ENCODE measurements around the gene SCAANT1. TPM values are rescaled to one million over a fixed set of nuclear protein-coding genes. Genes with fewer than 3 reads are reported as not detected.

SCAANT1 gene
- total RNA-seq, 5 donors from 2014 or later (not counting 1 experiment from before 2014, with no cell fraction given), result 5.7 TPM; not detected in 4

DNA sequence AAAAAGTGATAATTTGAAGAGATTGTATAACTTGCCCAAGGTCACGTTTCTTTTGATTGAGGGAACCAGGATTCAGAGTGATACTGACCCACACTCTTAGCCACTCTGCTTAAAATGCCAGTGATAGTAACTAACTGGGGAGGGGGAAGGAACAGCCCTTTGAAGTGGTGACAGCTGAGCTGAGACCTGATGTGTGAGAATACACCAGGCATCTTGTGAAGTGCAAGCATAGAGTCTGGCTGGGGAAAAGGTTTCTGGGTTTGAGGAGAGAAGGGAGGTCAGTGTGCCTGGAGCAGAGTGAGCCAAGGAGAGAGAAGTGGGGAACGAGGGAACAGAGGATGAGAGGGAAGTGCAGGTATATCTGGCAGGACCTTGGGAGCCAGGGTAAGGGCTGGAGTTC, 35.4 kb upstream of the SCAANT1 start:
- no peak overlapping the region for H3K27ac ChIP-seq (ENCODE audit: low read length)
- ATAC-seq (replicated peaks in 1 of 4) (peak in 1 of 4 experiments; percentile 23), DNase-seq (no peak)
- POLR2A ChIA-PET, result interaction anchor here in 1 of 2 donors (0.5 kb wide), 1 partner anchor 1526 kb away, joined by 3 read pairs; no protein-coding TSS in a partner anchor
- Mint-ChIP-seq H3K27ac (peak overlapping the region; percentile 59 to 67), H3K36me3 (peaks cover 17% of the 10 kb centered on the region), H3K27me3 (no peaks in the 10 kb centered on the region), H3K4me1 (peaks cover 78 to 79% (median 79%) of the 10 kb centered on the region in 3 donors), H3K4me3 (peak overlapping the region in 1 of 3 donors; percentile 6), H3K9me3 (no peaks in the 10 kb centered on the region)
- WGBS (ENCODE audit: insufficient coverage), result 71% methylated on average over 1 of the region's 2 CpGs
- no peaks in the 10 kb centered on the region for H3K9me3 ChIP-seq
- peaks cover 4 to 5% of the 10 kb centered on the region in 2 donors for H3K36me3 ChIP-seq (ENCODE audit: control insufficient read depth in 2 of 2, extremely low read depth in 1 of 2, insufficient read depth in 1 of 2, low read length in 1 of 2)
- no peaks in the 10 kb centered on the region for H3K27me3 ChIP-seq (replicated peaks in 1 of 2; ENCODE audit: control insufficient read depth in 2 of 2, extremely low read depth in 1 of 2, insufficient read depth in 2 of 2, low read length in 1 of 2)
- H3K4me3 ChIP-seq (ENCODE audit: control insufficient read depth in 1 of 2, extremely low read depth in 1 of 2, low read length in 1 of 2), result no peak overlapping the region
- CTCF ChIA-PET, result no interaction called here
- peaks cover 2 to 17% of the 10 kb centered on the region in 2 experiments for H3K4me1 ChIP-seq (ENCODE audit: control insufficient read depth in 1 of 2, extremely low read depth in 1 of 2, insufficient read depth in 2 of 2, low read length in 2 of 2)

DNA sequence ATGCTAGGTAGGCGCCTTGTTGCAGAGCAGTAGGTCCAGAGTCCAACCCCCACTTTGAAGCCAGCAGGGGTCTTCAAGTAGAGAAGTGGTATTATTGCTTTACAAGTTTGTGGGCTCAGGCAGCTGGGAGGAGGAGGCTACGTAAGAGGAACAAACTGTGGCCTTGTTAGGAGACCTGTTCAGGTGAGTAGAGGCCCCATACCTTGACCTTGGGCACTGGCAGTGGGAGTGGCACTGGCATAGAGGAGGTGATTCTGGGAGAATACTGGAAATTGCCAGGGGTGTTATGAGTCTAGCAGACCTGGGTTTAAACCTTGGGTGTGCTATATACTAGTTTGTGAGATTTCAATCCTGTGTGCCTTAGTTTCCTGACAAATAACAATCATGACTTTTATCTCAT, 34.6 kb upstream of the SCAANT1 start:
- Mint-ChIP-seq H3K27me3 (no peaks in the 10 kb centered on the region), H3K4me3 (no peak overlapping the region), H3K4me1 (peaks cover 77 to 88% (median 79%) of the 10 kb centered on the region in 3 donors), H3K9me3 (no peaks in the 10 kb centered on the region), H3K27ac (peak overlapping the region; percentile 41 to 59), H3K36me3 (peaks cover 21% of the 10 kb centered on the region)
- POLR2A ChIA-PET, result no interaction called here
- H3K27ac ChIP-seq (ENCODE audit: low read length), result no peak overlapping the region
- peaks cover 4 to 5% of the 10 kb centered on the region in 2 donors for H3K36me3 ChIP-seq (ENCODE audit: control insufficient read depth in 2 of 2, extremely low read depth in 1 of 2, insufficient read depth in 1 of 2, low read length in 1 of 2)
- WGBS (ENCODE audit: insufficient coverage), result 92% methylated on average over 2 of the region's 2 CpGs
- ATAC-seq (replicated peaks in 1 of 4) (no peak), DNase-seq (no peak)
- H3K4me1 ChIP-seq (ENCODE audit: control insufficient read depth in 1 of 2, extremely low read depth in 1 of 2, insufficient read depth in 2 of 2, low read length in 2 of 2), result peaks cover 2 to 17% of the 10 kb centered on the region in 2 experiments
- H3K27me3 ChIP-seq (replicated peaks in 1 of 2; ENCODE audit: control insufficient read depth in 2 of 2, extremely low read depth in 1 of 2, insufficient read depth in 2 of 2, low read length in 1 of 2), result no peaks in the 10 kb centered on the region
- H3K4me3 ChIP-seq (ENCODE audit: control insufficient read depth in 1 of 2, extremely low read depth in 1 of 2, low read length in 1 of 2), result no peak overlapping the region
- no peaks in the 10 kb centered on the region for H3K9me3 ChIP-seq
- CTCF ChIA-PET, result interaction anchor here in 1 of 2 donors (0.6 kb wide), 1 partner anchor 75 kb away, joined by 3 read pairs; no protein-coding TSS in a partner anchor

DNA sequence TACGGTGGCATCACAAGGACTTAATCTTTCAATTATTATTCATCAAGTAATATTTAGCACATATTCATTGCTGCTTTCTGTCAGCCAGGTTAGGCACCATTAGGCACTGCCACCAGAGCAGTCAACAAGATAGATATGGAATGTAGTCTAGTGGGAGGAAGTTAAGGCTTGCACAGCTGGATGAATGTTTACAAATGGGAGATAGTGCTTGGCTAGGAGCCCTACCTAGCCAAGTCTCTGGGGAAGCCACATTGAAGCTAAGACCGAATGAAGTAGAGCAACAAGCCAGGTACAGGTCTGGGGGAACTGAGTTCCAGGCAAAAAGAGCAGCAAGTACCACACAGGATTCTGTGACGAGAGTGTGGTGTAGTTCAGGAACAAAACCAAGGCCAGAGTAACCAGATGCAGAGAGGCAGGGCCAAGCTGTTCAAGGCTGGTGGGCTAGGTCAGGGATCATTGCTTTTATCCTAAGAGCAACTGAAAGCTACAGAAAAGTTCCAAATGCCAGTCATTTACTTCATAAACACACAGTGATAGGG, 33.4 kb upstream of the SCAANT1 start:
- DNase-seq (no peak), ATAC-seq (replicated peaks in 1 of 4) (no peak)
- H3K36me3 ChIP-seq (ENCODE audit: control insufficient read depth in 2 of 2, extremely low read depth in 1 of 2, insufficient read depth in 1 of 2, low read length in 1 of 2), result peaks cover 4 to 5% of the 10 kb centered on the region in 2 donors
- no peak overlapping the region for H3K4me3 ChIP-seq (ENCODE audit: control insufficient read depth in 1 of 2, extremely low read depth in 1 of 2, low read length in 1 of 2)
- H3K27ac Mint-ChIP-seq, result peak overlapping the region; percentile 29 to 48
- no peaks in the 10 kb centered on the region for H3K27me3 ChIP-seq (replicated peaks in 1 of 2; ENCODE audit: control insufficient read depth in 2 of 2, extremely low read depth in 1 of 2, insufficient read depth in 2 of 2, low read length in 1 of 2)
- no peak overlapping the region for H3K27ac ChIP-seq (ENCODE audit: low read length)
- no peak overlapping the region for H3K4me3 Mint-ChIP-seq
- H3K9me3 Mint-ChIP-seq, result no peaks in the 10 kb centered on the region
- H3K4me1 Mint-ChIP-seq, result peaks cover 72 to 78% (median 73%) of the 10 kb centered on the region in 3 donors
- H3K36me3 Mint-ChIP-seq, result peaks cover 22% of the 10 kb centered on the region
- H3K27me3 Mint-ChIP-seq, result no peaks in the 10 kb centered on the region
- H3K4me1 ChIP-seq (ENCODE audit: control insufficient read depth in 1 of 2, extremely low read depth in 1 of 2, insufficient read depth in 2 of 2, low read length in 2 of 2), result peaks cover 2 to 17% of the 10 kb centered on the region in 2 experiments
- ChIA-PET CTCF (no interaction called here), POLR2A (interaction anchor here in 1 of 2 donors (1.0 kb wide), 1 partner anchor 9 kb away, joined by 4 read pairs; no protein-coding TSS in a partner anchor)
- WGBS (ENCODE audit: insufficient coverage), result 100% methylated on average over 2 of the region's 3 CpGs
- H3K9me3 ChIP-seq, result no peaks in the 10 kb centered on the region

DNA sequence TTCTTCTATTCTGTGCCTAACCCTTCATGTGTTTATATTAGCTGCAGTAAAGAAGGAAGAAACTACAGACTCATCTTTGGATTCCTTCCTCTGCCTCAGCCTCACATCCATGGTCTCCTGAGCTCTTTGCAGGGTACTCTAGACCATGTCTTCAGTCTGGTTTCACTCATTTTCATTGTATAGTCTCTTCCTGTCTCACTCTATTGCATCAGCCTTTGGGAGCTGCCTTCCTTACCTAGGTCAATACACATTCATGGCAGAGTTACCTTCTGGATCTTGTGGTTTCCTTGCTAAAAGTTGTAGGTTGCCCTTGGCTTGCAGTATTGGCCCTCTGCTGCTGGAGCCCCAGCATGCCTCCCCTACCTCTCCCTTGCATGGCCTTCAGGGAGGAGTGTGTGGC, 31.5 kb upstream of the SCAANT1 start:
- H3K27me3 Mint-ChIP-seq, result no peaks in the 10 kb centered on the region

DNA sequence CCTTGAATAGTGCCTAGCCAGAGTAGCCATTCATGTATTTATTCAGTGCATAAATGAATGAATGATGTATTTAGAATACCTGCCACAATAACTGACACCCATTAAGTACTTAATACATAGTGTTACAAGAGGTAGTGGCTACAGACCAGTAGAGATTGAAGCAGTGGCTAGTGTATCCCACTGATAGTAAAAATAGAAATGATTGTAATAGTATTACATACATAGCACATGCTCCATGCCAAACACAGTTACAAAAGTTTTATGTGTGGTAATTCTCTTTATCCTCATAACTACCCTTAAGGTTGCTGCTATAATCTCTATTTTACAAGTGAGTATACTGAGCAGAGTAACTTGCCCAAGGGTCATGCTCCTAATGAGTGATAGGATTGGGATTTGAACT, 30.3 kb upstream of the SCAANT1 start:
- H3K27ac ChIP-seq (ENCODE audit: low read length), result no peak overlapping the region
- Mint-ChIP-seq H3K9me3 (no peaks in the 10 kb centered on the region), H3K4me1 (peaks cover 66 to 72% (median 67%) of the 10 kb centered on the region in 3 donors), H3K27ac (no peak overlapping the region), H3K36me3 (peaks cover 17% of the 10 kb centered on the region), H3K27me3 (no peaks in the 10 kb centered on the region), H3K4me3 (no peak overlapping the region)
- H3K4me1 ChIP-seq (ENCODE audit: control insufficient read depth in 1 of 2, extremely low read depth in 1 of 2, insufficient read depth in 2 of 2, low read length in 2 of 2), result peaks cover 5 to 10% of the 10 kb centered on the region in 2 experiments
- no peak for DNase-seq
- H3K36me3 ChIP-seq (ENCODE audit: control insufficient read depth in 2 of 2, extremely low read depth in 1 of 2, insufficient read depth in 1 of 2, low read length in 1 of 2), result peaks cover 4 to 5% of the 10 kb centered on the region in 2 donors
- ChIA-PET POLR2A (no interaction called here), CTCF (interaction anchor here in 1 of 2 donors (0.6 kb wide), 1 partner anchor 63 kb away, joined by 3 read pairs; no protein-coding TSS in a partner anchor)
- H3K4me3 ChIP-seq (ENCODE audit: control insufficient read depth in 1 of 2, extremely low read depth in 1 of 2, low read length in 1 of 2), result no peak overlapping the region
- H3K27me3 ChIP-seq (replicated peaks in 1 of 2; ENCODE audit: control insufficient read depth in 2 of 2, extremely low read depth in 1 of 2, insufficient read depth in 2 of 2, low read length in 1 of 2), result no peaks in the 10 kb centered on the region
- ATAC-seq (replicated peaks in 1 of 4), result no peak
- no peaks in the 10 kb centered on the region for H3K9me3 ChIP-seq

More for the DNA sequence above, 31.5 kb upstream of the SCAANT1 start:
- POLR2A ChIA-PET, result no interaction called here
- CTCF ChIA-PET, result interaction anchor here (0.6 to 1.0 kb wide), 3 partner anchors 37 to 79 kb away, joined by 3 to 4 read pairs (median 4); no protein-coding TSS in a partner anchor
- no peak for ATAC-seq (replicated peaks in 1 of 4)
- peaks cover 68 to 73% (median 71%) of the 10 kb centered on the region in 3 donors for H3K4me1 Mint-ChIP-seq
- no peak for DNase-seq
- Histone ChIP-seq H3K4me1 (ENCODE audit: control insufficient read depth in 1 of 2, extremely low read depth in 1 of 2, insufficient read depth in 2 of 2, low read length in 2 of 2) (peaks cover 2 to 14% of the 10 kb centered on the region in 2 experiments), H3K27ac (ENCODE audit: low read length) (no peak overlapping the region), H3K27me3 (replicated peaks in 1 of 2; ENCODE audit: control insufficient read depth in 2 of 2, extremely low read depth in 1 of 2, insufficient read depth in 2 of 2, low read length in 1 of 2) (no peaks in the 10 kb centered on the region), H3K36me3 (ENCODE audit: control insufficient read depth in 2 of 2, extremely low read depth in 1 of 2, insufficient read depth in 1 of 2, low read length in 1 of 2) (peaks cover 4 to 5% of the 10 kb centered on the region in 2 donors), H3K9me3 (no peaks in the 10 kb centered on the region), H3K4me3 (ENCODE audit: control insufficient read depth in 1 of 2, extremely low read depth in 1 of 2, low read length in 1 of 2) (no peak overlapping the region)
- peaks cover 23% of the 10 kb centered on the region for H3K36me3 Mint-ChIP-seq
- no peak overlapping the region for H3K4me3 Mint-ChIP-seq
- peak overlapping the region in 1 of 2 donors; percentile 0 for H3K27ac Mint-ChIP-seq
- no peaks in the 10 kb centered on the region for H3K9me3 Mint-ChIP-seq

DNA sequence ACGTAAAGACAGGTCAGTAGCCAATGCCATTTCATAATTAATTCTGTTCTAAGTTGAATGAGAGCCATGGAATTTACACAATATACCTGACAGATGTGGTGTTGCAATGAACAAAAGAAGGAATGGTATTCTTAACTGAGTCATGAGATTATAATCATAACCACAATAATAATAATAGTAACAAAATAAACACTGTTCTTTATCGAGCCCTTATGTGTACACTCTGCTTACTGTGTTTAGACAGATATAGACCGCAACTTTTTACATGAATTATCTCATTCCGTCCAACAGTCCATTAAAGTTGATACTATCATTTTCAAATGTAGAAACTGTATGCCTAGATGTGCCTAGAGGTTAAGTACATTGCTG, 28.2 kb upstream of the SCAANT1 start:
- Mint-ChIP-seq H3K36me3 (peaks cover 17% of the 10 kb centered on the region), H3K27ac (no peak overlapping the region), H3K4me3 (no peak overlapping the region), H3K27me3 (no peaks in the 10 kb centered on the region), H3K9me3 (no peaks in the 10 kb centered on the region), H3K4me1 (peaks cover 60 to 71% (median 66%) of the 10 kb centered on the region in 3 donors)
- no peak for DNase-seq
- H3K9me3 ChIP-seq, result no peaks in the 10 kb centered on the region
- ATAC-seq (replicated peaks in 1 of 4), result no peak
- H3K36me3 ChIP-seq (ENCODE audit: control insufficient read depth in 2 of 2, extremely low read depth in 1 of 2, insufficient read depth in 1 of 2, low read length in 1 of 2), result peaks cover 4 to 5% of the 10 kb centered on the region in 2 donors
- H3K4me3 ChIP-seq (ENCODE audit: control insufficient read depth in 1 of 2, extremely low read depth in 1 of 2, low read length in 1 of 2), result no peak overlapping the region
- no CpG with 5 or more reads among the region's 4 CpGs for WGBS (ENCODE audit: insufficient coverage)
- CTCF ChIA-PET, result no interaction called here
- H3K27me3 ChIP-seq (replicated peaks in 1 of 2; ENCODE audit: control insufficient read depth in 2 of 2, extremely low read depth in 1 of 2, insufficient read depth in 2 of 2, low read length in 1 of 2), result no peaks in the 10 kb centered on the region
- H3K27ac ChIP-seq (ENCODE audit: low read length), result no peak overlapping the region
- POLR2A ChIA-PET, result no interaction called here
- peaks cover 0 to 4% of the 10 kb centered on the region in 2 experiments for H3K4me1 ChIP-seq (ENCODE audit: control insufficient read depth in 1 of 2, extremely low read depth in 1 of 2, insufficient read depth in 2 of 2, low read length in 2 of 2)
